IPS DF 19.7 (cell line): ENCODE measurements around the gene ATP13A3.
"Not testable (repeated sequence)": the region's sequence is repeated elsewhere in the genome, so short reads cannot be mapped to it uniquely, and the experiment has no call there.

Experiments
- DNase-seq: peaks from one replicate; pipeline ENCODE4 v3.0.0-alpha.2; 2013; ENCODE audit warnings: low read depth, low spot score

ATP13A3 gene

DNA sequence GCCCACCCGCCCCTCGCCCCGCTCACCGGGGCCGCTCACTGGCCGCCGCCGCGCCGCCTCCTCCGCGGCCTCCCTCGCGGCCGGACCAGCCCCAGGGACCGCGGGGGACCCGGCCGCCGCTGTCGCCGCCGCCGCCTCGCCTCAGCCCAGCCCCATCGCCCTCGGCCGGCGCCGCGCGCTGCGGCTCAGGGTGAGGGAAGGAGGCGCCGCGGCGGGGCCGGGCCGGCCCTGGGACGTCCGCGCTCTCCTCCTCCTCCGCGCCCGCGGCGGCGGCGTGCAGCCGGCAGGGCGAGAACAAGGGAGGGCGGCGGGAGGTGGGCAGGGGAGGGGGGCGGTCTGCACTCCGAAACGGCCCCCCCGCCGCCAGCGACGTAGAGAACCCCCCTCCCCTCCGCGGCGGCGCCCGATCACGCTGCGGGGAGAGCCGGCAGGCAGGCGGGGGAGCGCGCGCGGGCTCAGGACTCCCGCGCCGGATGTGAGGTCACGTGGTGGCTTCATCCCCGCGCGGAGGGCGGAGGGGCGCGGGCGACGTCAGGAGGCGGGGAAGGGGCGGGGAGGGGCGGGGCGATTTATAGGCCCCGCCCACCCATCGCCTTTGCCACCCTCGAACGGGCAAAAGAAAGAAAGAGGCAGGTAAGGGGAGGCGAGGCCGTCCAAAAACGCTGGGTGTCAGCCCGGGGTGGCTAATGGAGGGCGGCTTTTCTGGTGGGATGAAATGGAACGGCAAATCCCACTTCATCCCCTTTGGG, at the start of gene ATP13A3:
ATP13A3 (minus strand) TSS at position 463 of the 749 bp plus-strand sequence. CDS start 24,812 bp downstream, outside the sequence.
- peak; percentile 12 for DNase-seq

DNA sequence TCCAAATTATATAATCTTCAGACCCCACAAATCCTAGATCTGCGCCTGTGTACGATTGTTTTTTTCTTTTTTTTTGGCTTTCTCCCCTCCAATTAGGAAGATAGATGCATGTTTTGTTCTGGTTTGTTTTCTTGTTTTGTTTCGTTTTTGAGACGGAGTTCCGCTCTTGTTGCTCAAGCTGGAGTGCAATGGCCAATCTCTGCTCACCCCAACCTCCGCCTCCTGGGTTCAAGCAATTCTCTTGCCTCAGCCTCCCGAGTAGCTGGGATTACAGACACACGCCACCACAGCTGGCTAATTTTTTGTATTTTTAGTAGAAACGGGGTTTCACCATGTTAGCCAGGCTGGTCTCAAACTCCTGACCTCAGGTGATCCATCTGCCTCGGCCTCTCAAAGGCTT, 48.4 kb upstream of the ATP13A3 start:
- DNase-seq = not testable (repeated sequence)

DNA sequence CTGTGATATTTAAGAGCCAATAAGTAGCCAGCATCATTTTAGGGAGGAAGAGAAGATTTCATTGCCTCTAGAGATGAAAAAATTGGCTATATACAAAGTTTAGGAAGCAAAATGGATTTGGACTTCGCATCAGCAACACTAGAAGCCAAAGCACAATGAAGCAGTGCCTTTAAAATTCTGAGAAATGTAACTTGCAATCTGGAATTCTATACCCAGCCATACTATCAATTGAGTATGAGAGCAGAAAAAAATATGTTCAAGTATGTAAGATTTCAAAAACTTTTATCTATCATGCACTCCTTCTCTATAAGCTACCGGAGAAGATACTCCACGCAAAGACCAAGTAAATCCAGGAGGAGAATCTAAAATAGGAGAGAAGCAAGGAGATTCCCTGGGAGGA, 47.4 kb upstream of the ATP13A3 start:
- DNase-seq = no peak

DNA sequence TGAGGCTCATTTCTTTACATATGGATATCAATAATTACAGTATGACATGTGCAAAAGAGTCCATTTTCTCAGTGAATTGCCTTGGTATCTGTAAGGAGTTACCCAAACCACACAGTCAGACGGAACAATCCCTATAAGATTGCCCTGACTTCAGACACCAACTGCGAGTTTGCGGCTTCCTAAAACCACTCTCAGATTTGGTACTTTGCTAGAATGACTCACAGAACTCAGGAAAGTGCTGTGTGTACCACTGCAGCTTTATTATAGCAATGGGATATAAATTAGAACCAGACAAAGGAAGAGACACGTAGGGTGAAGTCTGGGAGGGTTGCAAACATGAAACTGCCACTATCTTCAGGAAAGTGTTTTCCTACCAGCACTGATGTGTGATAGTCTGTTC, 45.8 kb upstream of the ATP13A3 start:
- DNase-seq = no peak

DNA sequence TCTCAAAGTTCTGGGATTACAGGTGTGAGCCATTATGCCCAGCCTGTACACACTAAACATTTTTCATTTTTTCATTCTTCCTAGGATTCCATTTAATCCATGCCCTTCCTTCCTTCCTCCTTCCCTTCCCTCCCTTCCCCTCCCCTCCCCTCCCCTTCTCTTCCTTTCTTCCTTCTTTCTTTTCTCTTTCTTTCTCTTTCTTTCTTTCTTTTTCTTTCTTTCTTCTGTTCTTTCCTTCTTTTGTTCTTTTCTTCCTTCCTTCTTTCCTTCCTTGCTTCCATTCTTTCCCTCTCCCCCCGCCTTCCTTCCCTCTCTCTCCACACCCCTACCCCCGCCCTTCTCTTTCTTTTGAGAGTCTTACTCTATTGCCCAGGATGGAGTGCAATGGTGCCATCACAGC, 40.9 kb upstream of the ATP13A3 start:
- DNase-seq = no peak

DNA sequence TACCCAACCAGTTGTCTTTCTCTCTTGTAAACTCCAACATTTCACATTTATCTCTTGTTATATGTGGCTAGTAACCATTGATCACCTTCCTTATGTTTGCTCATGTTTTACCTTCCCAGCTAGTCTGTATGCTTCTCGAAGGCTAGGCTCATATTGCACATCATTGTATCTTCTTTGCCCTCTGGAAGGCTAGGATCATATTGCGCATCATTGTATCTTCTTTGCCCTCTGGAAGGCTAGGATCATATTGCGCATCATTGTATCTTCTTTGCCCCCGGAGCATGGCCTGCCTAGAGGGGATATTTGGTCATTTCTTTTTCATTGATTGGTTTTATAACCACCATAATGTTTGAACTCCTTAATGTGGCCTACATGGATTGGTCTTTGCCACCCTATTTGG, 39.4 kb upstream of the ATP13A3 start:
- no peak for DNase-seq

DNA sequence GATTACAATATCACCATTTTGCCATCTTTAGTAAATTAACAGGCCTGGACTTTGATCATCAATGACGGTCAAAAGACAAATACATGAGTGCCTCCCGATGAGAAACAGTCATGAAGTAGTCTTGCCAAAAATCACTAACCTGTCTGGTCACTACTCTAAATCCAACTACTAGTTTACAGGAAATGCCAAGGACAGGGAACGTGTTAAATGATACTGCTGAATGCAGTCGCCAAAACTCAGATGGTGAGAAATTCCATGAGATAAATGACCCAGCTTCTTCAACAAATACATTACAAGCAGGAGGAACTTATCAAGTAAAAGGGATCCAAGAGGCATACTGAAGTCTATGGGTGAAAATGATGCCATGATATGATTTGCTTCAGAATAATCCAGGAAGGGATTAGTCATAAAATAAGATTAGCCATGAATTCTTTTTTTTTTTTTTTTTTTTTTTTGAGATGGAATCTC, 35.8 kb upstream of the ATP13A3 start:
- DNase-seq = no peak

DNA sequence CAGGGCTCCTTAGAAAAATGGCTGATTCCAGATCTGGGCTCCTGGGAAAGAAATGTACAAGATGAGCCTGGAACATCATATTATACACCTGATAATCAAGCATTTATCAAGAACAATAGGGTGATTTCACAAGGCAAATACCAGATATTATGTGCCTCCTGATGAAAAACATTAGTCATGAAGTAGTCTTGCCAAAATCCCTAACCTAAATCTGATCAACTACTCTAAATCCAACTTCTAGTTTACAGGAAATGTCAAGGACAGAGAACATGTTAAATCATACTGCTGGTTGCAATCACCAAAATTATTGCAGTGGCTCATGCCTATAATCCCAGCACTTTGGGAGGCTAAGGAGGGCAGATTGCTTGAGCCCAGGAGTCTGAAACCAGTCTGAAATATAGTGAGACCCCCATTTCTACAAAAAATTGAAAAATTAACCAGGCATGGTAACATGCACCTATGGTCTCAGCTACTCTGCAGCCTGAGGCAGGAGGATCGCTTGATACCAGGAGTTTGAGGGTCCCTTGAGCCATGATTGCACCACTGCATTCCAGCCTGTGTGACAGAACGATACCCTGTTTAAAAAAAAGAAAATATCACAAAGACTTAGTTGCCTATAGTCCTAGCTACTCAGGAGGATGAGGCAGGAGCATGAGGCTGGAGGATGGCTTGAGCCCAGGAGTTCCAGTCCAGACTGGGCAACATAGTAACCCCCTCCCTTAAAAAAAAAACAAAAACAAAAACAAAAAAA, 34.9 kb upstream of the ATP13A3 start:
- DNase-seq = no peak

DNA sequence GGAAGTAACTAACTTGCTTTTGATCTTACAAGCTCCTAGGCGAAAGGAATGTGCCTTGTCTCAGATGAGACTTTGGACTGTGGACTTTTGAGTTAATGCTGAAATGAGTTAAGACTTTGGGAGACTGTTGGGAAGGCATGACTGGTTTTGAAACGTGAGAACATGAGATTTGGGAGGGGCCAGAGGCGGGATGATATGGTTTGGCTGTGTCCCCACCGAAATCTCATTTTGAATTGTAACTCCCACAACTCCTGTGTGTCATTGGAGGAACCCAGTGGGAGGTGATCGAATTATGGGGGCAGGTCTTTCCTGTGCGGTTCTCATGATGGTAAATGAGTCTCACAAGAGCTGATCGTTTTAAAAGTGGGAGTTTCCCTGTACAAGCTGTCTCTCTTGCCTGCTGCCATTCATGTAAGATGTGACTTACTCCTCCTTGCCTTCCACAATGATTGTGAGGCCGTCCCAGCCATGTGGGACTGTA, 33.9 kb upstream of the ATP13A3 start:
- not testable (repeated sequence) for DNase-seq

DNA sequence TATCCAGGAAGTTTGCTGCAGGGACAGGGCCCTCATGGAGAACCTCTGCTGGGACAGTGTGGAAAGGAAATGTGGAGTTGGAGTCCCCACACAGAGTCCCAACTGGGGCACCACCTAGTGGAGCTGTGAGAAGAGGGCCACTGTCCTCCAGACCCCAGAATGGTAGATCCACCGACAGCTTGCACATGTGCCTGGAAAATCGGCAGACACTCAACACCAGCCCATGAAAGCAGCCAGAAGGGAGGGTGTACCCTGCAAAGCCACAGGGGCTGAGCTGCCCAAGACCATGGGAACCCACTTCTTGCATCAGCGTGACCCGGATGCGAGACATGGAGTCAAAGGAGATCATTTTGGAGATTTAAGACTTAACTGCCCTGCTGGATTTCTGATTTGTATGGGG, 33.4 kb upstream of the ATP13A3 start:
- DNase-seq = not testable (repeated sequence)

DNA sequence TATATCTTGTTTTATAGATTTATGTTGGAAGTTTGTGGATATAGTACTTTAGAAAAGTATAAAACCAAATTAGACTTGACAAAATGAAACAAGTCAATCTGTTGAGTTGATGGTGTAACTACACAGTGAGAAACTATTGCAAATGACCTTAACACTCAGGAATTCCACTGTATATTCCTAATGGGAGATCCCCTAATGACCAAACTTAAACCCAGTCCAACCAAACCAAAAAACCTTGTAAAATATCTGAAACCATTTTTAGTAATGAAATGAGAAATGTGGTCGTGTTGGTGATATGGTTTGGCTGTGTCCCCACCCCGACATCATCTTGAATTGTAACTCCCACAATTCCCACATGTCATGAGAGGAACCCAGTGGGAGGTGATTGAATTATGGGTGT, 31.9 kb upstream of the ATP13A3 start:
- DNase-seq = no peak

DNA sequence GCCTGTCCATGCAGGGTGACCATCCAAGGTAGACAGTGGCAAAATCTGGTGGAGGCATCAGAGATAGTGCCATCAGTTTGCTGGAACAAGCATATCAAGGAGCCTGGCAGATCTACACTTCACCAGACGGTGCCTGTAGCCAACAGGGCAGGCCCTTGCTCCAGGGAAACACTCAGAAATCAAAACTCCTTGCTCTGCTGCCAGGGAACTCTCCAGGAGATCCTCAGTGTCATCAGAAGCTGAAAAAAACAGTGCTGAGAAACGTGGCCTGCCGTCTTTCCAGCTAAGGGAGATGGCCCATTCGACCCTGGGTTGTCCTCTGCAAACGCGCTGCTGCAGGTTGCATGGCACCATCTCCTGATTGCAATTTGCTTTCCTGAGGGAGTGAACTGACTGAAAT, 30.5 kb upstream of the ATP13A3 start:
- no peak for DNase-seq

DNA sequence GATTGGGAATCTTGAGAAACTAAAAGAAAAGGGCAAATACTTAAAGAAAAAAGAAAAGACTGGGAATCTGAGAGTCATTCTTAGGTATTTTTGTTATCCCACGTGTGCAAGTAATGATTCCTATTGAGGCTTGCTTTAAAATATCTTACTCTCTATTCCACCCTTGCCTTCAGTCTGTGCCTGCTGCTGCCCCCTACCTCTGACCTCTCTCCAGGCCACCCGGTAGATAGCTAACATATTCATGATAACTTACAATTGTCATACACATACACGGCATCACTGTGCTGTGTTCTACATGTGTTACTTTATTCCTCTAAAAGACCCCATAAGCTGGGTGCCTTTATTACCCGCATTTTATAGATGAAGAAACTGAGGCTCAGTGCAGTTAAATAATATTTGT, 27.8 kb upstream of the ATP13A3 start:
- no peak for DNase-seq

DNA sequence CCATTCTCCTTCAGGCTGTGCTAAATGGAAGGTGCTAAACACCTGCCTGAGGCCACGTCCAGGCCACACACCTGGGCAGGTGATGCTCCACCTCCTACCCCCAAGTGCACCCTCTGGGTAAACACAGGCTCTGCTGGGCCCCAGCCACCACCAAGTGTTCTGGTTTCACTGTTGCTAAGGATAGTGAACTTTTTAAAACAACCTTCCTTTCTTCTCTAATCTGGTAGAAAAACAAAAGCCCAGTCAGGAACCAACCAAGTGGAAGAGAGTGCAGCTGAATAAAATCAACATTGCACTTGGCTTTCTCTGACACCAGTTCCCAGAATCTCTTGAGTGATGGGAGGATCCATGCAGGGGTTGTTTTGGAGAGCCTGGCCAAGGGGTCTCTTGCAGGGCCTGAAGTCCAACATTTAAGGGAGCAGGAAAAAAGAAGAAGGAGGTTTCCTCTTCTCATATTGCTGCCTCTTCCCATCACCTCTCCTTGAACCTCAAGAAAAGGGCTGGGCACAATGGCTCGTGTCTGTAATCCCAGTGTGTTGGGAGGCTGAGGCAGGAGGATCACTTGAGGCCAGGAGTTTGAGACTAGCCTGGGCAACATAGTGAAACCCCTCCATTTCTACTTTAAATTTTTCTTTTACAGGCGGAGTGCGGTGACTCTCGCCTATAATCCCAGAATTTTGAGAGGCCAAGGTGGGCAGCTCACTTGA, 26.2 kb upstream of the ATP13A3 start:
- no peak for DNase-seq

DNA sequence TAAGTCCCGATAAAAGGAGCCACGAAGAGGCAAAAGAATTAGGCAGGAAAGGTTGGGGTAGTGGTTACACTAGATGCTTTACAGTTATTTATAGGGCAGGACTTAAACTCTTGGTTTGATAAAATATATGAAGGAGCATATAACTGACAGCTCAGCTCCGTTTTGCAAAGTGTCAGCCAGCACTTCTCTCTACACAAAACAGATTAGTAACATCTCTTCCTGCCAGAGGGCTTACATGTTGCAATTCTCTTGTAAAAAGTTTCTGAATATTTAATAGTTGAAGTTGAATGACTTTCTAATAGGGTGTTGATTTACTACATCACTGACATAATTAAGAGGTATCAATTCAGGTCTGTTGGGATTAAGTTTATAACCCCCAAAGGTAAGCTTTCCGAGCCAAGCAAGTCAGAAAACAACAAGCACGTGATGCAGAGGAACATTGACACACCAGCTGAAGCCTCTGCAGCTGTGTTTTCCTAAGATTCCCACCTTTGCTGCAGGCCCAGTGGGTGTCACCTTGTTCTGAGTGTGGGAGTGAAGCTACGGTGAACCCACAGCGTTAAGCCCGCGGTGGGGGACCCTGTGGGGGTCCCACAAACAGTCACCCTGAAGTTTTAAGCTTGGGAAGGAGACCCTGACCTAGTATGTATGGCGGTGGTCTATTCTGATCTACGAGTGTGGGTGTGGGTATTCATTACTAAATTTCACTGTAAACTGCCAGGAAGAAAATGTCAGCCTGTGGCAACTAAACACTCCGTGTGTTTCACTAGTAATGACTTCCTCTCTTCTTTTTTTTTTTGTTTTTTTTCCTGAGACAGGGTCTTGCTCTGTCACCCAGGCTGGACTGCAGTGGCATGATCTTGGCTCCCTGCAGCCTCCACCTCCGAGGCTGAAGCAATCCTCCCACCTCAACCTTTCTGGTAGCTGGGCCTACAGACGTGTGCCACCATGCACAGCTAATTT, 22.0 kb upstream of the ATP13A3 start:
- DNase-seq = no peak

DNA sequence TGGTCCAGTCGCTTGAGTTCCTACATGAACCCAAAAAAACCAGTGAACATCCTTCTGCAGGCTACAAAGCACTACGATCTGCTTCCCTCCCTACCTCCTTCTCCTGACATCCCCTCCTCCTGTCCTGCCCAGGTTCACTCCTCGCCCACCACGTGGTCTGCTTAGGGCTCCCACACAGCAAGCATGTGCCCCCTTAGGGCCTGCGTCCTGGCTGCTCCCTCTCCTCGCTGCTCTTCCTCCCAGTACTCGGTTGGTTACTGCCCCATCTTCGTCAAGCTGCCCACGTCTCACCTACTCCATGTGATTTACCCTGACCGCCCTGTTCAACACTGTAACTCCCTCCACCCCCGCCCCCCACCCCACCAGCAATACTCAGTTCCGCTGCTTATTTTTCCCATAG, 20.8 kb upstream of the ATP13A3 start:
- no peak for DNase-seq

DNA sequence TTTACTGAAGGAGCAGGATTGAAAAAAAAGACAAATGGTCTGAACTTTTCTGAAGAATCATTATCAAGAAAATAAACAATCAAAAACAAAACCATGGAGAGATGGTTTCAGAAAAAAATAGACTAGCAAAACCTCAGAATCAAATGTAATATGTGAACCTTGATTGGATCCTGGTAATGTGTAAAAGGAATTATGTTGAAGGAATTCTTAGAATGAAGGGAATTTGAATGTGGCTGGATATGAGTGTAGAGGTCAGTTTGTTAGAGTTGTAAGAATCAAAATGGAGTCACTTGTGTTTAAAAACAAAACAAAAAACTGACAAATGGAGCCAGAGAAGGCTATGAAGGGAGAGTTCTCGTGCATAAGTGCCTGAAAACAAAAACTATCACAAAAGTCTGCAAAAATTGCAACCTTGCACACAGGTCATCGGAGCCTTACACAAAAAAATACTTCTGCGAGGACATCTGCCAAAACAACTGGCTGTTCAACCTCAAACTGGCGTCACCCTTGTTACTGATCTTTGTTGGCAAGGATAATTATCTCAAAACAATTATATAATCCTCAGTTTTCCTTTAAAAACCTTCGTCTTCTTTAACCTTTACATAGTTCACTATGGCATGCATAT, 19.1 kb upstream of the ATP13A3 start:
- DNase-seq = no peak

DNA sequence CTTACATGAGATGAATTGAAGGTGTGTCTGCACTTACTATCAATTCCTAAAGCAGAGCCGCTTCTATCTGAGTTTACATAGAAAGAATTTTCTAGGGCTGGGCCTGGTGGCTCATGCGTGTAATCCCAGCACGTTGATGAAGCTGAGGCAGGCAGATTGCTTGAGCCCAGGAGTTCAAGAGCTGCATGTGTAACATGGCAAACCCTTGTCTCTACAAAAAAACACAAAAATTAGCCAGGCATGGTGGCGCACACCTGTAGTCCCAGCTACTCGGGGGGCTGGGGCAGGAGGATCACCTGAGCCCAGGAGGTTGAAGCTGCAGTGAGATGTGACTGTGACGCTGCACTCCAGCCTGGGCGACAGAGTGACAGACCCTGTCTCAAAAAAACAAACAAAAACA, 18.1 kb upstream of the ATP13A3 start:
- DNase-seq = no peak

DNA sequence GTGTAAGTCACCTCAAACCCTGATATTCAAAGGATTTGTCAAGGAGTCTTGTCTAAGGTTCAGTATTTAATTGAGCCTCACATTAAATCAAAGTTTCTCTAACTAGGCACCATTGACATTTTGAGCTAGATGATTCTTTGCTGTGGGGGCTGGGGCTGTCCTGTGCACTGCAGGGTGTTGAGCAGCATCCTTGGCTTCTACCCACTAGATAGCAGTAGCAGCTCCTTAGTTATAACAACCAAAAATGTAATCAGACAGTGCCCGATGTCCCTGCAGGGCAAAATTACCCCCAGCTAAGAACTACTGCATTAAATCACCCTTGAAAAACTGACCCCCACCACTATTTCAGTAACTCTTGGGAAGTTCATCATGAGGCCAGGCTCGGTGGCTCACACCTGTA, 17.3 kb upstream of the ATP13A3 start:
- DNase-seq = no peak

DNA sequence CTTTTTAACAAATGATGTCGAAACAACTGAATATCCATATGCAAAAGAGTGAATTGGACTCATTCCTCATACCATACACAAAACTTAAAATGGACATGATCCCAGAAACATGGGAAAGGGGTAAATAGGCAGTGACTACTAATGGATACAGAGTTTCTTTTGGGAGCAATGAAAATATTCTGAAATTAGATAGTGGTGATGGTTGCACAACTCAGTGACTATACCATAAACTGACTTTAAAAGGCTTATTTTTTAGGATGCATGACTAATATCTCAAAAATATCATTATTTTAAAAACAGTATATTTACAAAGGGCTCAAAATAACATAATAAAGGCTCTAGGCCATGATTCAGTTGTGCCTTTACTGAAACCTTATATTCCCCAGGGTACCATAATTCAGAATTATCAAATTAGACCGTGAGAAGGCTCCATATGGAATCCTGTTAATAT, 16.3 kb upstream of the ATP13A3 start:
- no peak for DNase-seq

DNA sequence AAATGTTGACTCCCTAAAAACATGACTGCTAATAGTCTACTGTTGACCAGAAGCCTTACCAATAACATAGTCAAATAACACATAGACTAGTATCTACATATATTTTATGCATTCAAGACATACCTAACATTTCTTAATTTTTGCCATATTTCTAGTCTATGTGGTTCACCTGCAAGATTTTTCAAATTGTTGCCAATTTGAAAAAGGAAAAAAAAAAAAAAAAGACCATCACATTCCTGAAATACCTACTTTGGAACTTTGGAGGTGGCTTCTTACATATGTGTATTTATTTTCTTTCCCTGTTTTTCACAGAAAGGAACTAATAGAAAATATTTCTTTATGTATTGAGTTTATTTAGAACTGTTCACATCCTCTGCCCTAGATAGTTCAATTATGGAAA, 13.4 kb upstream of the ATP13A3 start:
- no peak for DNase-seq
